Activated T-helper 1 cell treated with anti-CD3 and anti-CD28 coated beads, Interleukin-12 subunit alpha, Interleukin-12 subunit beta, Interleukin-2, Interleukin-4 antibody, amounts not matched to agents 30 ng/mL and 10 ng/mL and 1 ng/mL, durations not matched to agents 14 hours and 24 hours and 36 hours (primary cell): ENCODE measurements around the gene HSD17B14. TPM values are rescaled to one million over a fixed set of nuclear protein-coding genes. Genes with fewer than 3 reads are reported as not detected.
"Not testable (repeated sequence)": the region's sequence is repeated elsewhere in the genome, so short reads cannot be mapped to it uniquely, and the experiment has no call there.

Experiments
- DNase-seq: peaks from one replicate; pipeline ENCODE4 v3.0.0; 2021; ENCODE audit warnings: low spot score
- H3K27ac Mint-ChIP-seq: one replicate; pipeline ENCODE4 v1.8.0; 2021; ENCODE audit warnings: mild to moderate bottlenecking, mixed read lengths
- H3K27me3 Mint-ChIP-seq: one replicate; pipeline ENCODE4 v1.8.0; 2022; ENCODE audit warnings: mild to moderate bottlenecking, moderate library complexity, mixed read lengths; ENCODE audit not compliant: insufficient read depth
- H3K36me3 Mint-ChIP-seq: one replicate; pipeline ENCODE4 v1.8.0; 2021; ENCODE audit warnings: low read depth, mixed read lengths
- H3K4me1 Mint-ChIP-seq: one replicate; pipeline ENCODE4 v1.8.0; 2021; ENCODE audit warnings: low read depth, mixed read lengths
- H3K4me3 Mint-ChIP-seq: one replicate; pipeline ENCODE4 v1.8.0; 2021; ENCODE audit warnings: mild to moderate bottlenecking, moderate library complexity, mixed read lengths
- H3K9me3 Mint-ChIP-seq: one replicate; pipeline ENCODE4 v1.8.0; 2021; ENCODE audit warnings: mixed read lengths
- intact Hi-C: fragments of 100-400 bp; cut with micrococcal nuclease; formaldehyde crosslinking; loops from one replicate; pipeline ENCODE4 v1.15.1; 2024
- total RNA-seq: library from RNA; stranded (reverse); gene quantifications from 2 replicates; pipeline ENCODE4 v1.2.3, GENCODE V29; 2022

The HSD17B14 gene
- total RNA-seq, 1 donor from 2014 or later: 0.57 TPM

DNA sequence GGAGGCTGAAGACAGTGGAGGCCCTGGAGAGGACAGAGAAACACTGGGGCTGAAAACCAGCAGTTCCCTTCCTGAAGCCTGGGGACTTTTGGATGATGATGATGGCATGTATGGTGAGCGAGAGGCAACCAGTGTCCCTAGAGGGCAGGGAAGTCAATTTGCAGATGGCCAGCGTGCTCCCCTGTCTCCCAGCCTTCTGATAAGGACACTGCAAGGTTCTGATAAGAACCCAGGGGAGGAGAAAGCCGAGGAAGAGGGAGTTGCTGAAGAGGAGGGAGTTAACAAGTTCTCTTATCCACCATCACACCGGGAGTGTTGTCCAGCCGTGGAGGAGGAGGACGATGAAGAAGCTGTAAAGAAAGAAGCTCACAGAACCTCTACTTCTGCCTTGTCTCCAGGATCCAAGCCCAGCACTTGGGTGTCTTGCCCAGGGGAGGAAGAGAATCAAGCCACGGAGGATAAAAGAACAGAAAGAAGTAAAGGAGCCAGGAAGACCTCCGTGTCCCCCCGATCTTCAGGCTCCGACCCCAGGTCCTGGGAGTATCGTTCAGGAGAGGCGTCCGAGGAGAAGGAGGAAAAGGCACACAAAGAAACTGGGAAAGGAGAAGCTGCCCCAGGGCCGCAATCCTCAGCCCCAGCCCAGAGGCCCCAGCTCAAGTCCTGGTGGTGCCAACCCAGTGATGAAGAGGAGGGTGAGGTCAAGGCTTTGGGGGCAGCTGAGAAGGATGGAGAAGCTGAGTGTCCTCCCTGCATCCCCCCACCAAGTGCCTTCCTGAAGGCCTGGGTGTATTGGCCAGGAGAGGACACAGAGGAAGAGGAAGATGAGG is 37.4 kb upstream of the HSD17B14 start:
- H3K27ac Mint-ChIP-seq: peak overlapping the region; percentile 99
- H3K4me1 Mint-ChIP-seq: peaks cover 47% of the 10 kb centered on the region
- peak overlapping the region; percentile 97 for H3K4me3 Mint-ChIP-seq
- intact Hi-C loops: loop anchor here (1.0 to 10.0 kb wide), 6 partner anchors 59 to 624 kb away; partner anchors contain the start of genes ALDH16A1, C19orf73, DHDH and EMP3
- H3K27me3 Mint-ChIP-seq: peaks cover 4% of the 10 kb centered on the region
- DNase-seq: no peak
- H3K9me3 Mint-ChIP-seq: no peaks in the 10 kb centered on the region
- peaks cover 41% of the 10 kb centered on the region for H3K36me3 Mint-ChIP-seq

- Mint-ChIP-seq H3K36me3 (peaks cover 37% of the 10 kb centered on the region), H3K9me3 (no peaks in the 10 kb centered on the region), H3K4me1 (peaks cover 45% of the 10 kb centered on the region), H3K27me3 (peaks cover 4% of the 10 kb centered on the region), H3K27ac (peak overlapping the region; percentile 99), H3K4me3 (peak overlapping the region; percentile 97)
- intact Hi-C loops: loop anchor here (1.0 to 10.0 kb wide), 11 partner anchors 14 to 624 kb away; partner anchors contain the start of genes ALDH16A1, C19orf73, DHDH and EMP3
- peak; percentile 76 for DNase-seq
Measured at GRCh38 chr19:48872884-48873475, 36.7 kb upstream of the HSD17B14 start.

DNA sequence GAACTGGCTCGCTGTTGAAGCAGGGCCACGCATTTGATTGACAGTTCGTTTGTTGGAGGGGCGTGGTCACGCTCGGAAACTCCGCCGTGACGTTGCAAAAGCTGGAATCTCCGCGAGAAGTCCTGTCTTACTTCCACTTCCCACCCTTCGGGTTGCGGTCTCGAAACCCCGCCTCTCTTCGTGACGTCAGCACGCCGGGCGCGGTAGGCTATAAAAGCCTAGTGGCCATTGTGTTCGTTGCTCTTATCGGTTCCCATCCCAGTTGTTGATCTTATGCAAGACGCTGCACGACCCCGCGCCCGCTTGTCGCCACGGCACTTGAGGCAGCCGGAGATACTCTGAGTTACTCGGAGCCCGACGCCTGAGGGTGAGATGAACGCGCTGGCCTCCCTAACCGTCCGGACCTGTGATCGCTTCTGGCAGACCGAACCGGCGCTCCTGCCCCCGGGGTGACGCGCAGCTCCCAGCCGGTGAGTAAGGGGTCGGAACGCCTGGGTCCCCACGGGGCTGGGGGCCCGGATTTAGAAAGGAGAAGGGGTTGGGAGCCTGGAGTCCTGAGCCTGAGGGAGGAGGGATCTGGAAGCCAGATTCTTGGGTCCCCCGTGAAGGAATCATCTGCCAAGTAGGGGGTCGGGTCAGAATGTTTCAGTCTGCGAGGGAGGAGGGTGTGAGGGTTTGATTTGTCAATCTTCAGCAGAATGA is 36.0 kb upstream of the HSD17B14 start, which contains the start of gene PPP1R15A:
Gene PPP1R15A, plus strand, starts transcription at position 240 of the 702 bp plus-strand sequence. CDS start 813 bp downstream, outside the sequence.
- Mint-ChIP-seq H3K4me3 (peak within 1 kb of the TSS; percentile 97), H3K4me1 (peaks cover 42% of the 10 kb centered on the region), H3K27ac (peak within 1 kb of the TSS; percentile 99), H3K27me3 (peaks cover 4% of the 10 kb centered on the region), H3K36me3 (peaks cover 31% of the 10 kb centered on the region), H3K9me3 (no peaks in the 10 kb centered on the region)
- intact Hi-C loops: loop anchor here (1.0 to 10.0 kb wide), 10 partner anchors 13 to 625 kb away; partner anchors contain the start of genes ALDH16A1, C19orf73, DHDH and EMP3
- DNase-seq: peak; percentile 99

DNA sequence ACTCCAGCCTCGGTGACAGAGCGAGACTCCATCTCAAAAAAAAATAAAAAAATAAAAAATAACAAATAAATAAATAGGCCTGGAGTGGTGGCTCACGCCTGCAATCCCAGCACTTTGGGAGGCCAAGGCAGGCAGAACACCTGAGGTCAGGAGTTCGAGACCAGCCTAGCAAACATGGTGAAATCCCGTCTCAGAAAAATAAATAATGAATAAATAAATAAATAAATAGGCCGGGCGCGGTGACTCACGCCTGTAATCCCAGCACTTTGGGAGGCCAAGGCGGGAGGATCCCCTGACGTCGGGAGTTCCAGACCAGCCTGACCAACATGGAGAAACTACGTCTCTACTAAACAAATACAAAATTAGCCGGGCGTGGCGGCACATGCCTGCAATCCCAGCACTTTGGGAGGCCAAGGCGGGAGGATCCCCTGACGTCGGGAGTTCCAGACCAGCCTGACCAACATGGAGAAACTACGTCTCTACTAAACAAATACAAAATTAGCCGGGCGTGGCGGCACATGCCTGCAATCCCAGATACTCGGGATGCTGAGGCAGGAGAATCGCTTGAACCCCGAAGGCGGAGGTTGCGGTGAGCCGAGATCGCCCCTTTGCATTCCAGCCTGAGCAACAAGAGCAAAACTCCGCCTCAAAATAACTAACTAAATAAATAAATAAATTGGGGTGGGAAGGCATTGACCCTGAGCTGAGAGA is 35.3 kb upstream of the HSD17B14 start:
- intact Hi-C loops: loop anchor here (1.0 to 10.0 kb wide), 10 partner anchors 12 to 626 kb away; partner anchors contain the start of genes ALDH16A1, C19orf73, DHDH and EMP3
- Mint-ChIP-seq H3K36me3 (peaks cover 31% of the 10 kb centered on the region), H3K27ac (peak overlapping the region; percentile 99), H3K4me3 (peak overlapping the region; percentile 97), H3K4me1 (peaks cover 42% of the 10 kb centered on the region)
- not testable (repeated sequence) for DNase-seq, H3K27me3 Mint-ChIP-seq, H3K9me3 Mint-ChIP-seq

DNA sequence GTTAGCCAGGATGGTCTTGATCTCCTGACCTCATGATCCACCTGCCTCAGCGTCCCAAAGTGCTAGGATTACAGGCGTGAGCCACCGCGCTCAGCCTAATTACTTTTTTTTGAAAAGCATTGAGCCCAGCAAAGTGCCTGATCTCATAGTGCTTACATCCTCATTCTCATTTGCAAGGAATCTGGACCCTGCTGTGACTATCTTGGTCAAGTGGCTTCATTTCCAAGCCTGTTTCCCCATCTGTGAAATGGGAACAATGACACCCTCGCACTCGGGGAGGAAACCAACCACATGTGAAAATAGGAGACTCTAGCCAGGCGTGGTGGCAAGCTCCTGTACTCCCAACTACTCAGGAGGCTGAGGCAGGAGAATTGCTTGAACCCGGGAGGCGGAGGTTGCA is 33.8 kb upstream of the HSD17B14 start:
- intact Hi-C loops: loop anchor here (5.0 to 10.0 kb wide), 3 partner anchors 545 to 627 kb away; partner anchors contain the start of genes ALDH16A1, EMP3, PIH1D1 and RPS11
- peaks cover 19% of the 10 kb centered on the region for H3K36me3 Mint-ChIP-seq
- H3K4me1 Mint-ChIP-seq: peaks cover 26% of the 10 kb centered on the region
- H3K27me3 Mint-ChIP-seq: peaks cover 10% of the 10 kb centered on the region
- no peak overlapping the region for H3K27ac Mint-ChIP-seq
- H3K9me3 Mint-ChIP-seq: no peaks in the 10 kb centered on the region
- DNase-seq: no peak
- no peak overlapping the region for H3K4me3 Mint-ChIP-seq

DNA sequence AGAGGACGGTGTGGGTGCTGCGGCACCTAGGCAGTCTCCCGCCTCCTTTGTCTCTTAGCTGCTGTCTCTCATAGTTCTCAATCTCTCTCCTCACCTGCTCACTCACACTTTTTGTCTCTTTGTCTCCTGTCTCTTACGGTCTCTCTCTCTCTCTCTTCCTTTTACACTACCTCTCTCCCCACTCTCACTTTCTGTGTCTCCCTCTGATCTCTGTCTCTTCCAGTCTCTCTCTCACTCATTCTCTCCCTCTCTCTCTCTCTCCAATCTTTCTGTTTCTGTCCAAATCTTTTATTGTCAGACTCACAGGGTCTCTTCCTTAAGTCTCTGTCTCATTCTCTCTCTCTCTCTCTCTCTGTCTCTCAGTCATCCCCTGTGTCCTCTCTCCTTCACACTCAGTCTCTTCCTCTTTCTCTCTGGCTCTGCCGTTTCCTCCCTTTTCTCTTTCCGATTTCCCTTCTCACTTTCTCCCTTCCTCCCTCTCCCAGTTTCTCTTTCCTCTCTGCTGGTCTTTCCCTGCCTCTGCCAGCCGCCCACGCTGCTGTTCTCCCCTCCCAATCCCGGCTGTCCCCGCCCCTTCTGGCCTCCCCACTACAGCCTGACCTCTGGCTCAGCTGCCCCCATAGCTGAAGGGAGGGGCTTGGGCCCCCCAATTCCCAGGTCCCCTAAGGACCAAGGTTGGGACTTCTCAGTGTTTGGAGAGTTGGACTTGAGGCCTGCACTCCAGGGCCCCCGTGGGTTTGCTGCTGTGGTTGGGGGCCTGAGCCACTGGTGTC is 32.0 kb upstream of the HSD17B14 start, which contains the start of gene PLEKHA4:
Gene PLEKHA4, minus strand, starts transcription at position 504 of the 773 bp plus-strand sequence. CDS start 997 bp downstream, outside the sequence.
- intact Hi-C loops: no loop called here
- no peak within 1 kb of the TSS for H3K4me3 Mint-ChIP-seq
- H3K9me3 Mint-ChIP-seq: no peaks in the 10 kb centered on the region
- no peak for DNase-seq
- peaks cover 11% of the 10 kb centered on the region for H3K4me1 Mint-ChIP-seq
- H3K36me3 Mint-ChIP-seq: peaks cover 4% of the 10 kb centered on the region
- peaks cover 11% of the 10 kb centered on the region for H3K27me3 Mint-ChIP-seq
- no peak within 1 kb of the TSS for H3K27ac Mint-ChIP-seq

- DNase-seq: no peak
- no peaks in the 10 kb centered on the region for H3K9me3 Mint-ChIP-seq
- no peak overlapping the region for H3K4me3 Mint-ChIP-seq
- peaks cover 11% of the 10 kb centered on the region for H3K27me3 Mint-ChIP-seq
- intact Hi-C loops: no loop called here
- no peaks in the 10 kb centered on the region for H3K36me3 Mint-ChIP-seq
- no peak overlapping the region for H3K27ac Mint-ChIP-seq
- H3K4me1 Mint-ChIP-seq: peaks cover 6% of the 10 kb centered on the region
Measured at GRCh38 chr19:48867746-48868113, 31.4 kb upstream of the HSD17B14 start.

DNA sequence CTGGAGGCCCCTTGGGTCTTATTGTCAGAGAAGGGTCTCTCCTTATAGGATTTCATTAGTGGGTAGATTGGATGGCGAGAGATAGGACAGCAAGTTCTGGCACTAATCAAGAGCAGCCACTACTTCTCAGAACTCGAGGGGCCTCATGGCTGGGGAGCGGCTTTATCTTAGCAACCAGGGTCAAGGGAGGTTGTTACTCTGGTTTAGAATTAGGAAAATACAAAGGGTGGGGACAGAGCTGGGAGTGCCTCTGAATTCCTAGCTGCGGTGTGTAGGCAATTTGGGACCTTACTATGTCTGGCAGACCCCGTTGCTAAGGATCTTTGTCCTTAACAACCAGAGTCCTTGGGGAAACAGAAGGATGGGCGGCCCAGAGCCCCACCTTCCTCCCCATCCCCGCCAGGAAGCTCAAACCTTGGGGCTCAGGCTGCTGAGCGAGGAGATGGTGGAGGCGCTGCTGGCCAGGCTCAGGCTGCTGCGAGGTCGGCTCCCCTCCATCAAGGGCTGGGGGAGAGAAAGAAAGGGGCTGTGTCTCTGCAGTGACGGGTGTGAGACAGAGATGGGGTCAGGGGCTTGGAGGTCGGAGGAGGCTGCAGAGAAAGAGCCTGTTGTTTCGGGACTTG is 30.9 kb upstream of the HSD17B14 start:
- H3K27ac Mint-ChIP-seq: no peak overlapping the region
- no peak for DNase-seq
- no peaks in the 10 kb centered on the region for H3K36me3 Mint-ChIP-seq
- H3K4me1 Mint-ChIP-seq: peaks cover 6% of the 10 kb centered on the region
- H3K27me3 Mint-ChIP-seq: peaks cover 10% of the 10 kb centered on the region
- no peaks in the 10 kb centered on the region for H3K9me3 Mint-ChIP-seq
- no peak overlapping the region for H3K4me3 Mint-ChIP-seq
- intact Hi-C loops: no loop called here

DNA sequence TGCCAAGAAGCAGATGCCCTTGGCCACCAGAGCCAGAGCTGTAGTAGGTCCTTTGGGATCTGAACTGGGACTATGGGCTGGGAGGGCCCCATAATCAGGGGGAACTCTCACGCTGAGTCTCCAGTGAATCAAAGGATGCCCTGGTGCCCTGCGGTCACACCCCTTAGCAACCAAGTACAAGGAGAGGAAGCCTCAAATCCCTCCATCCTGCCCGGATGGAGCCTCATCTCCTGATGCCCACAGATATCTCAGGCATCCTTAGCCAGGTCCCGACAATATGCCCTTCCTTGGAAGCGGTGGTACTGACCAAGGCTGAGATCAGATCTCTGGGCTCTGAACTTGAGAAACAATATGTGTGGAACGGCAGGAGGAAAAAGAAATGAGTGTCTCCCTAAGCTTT is 30.4 kb upstream of the HSD17B14 start:
- H3K36me3 Mint-ChIP-seq: no peaks in the 10 kb centered on the region
- H3K27ac Mint-ChIP-seq: no peak overlapping the region
- intact Hi-C loops: no loop called here
- no peak overlapping the region for H3K4me3 Mint-ChIP-seq
- H3K9me3 Mint-ChIP-seq: no peaks in the 10 kb centered on the region
- peaks cover 7% of the 10 kb centered on the region for H3K27me3 Mint-ChIP-seq
- peaks cover 6% of the 10 kb centered on the region for H3K4me1 Mint-ChIP-seq
- DNase-seq: no peak

DNA sequence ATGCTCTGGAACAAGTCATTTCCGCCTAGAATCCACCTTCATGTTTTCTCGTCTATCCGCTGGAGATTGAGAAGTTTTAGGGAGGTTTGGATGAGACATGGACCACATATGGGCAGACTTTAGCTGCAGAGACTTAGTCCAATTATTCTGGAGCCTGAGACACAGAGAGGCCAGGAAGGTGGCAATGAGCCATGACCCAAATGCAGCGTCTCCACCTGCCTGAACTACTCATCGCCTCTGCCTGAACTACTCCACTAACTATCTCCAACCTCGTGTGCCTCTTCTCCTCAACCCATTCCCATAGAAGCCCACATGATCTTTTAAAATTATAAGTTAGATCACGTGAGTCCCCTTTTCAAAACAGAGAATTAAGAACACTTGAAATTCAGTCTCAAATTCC is 26.5 kb upstream of the HSD17B14 start:
- no peak for DNase-seq
- Mint-ChIP-seq H3K27ac (no peak overlapping the region), H3K4me3 (no peak overlapping the region), H3K27me3 (peaks cover 7% of the 10 kb centered on the region), H3K4me1 (no peaks in the 10 kb centered on the region), H3K36me3 (no peaks in the 10 kb centered on the region), H3K9me3 (no peaks in the 10 kb centered on the region)
- intact Hi-C loops: no loop called here

GRCh38 chr19:48861313-48861712 is 25.0 kb upstream of the HSD17B14 start:
- Mint-ChIP-seq H3K4me1 (no peaks in the 10 kb centered on the region), H3K9me3 (no peaks in the 10 kb centered on the region), H3K27me3 (peaks cover 2% of the 10 kb centered on the region), H3K27ac (no peak overlapping the region), H3K36me3 (no peaks in the 10 kb centered on the region), H3K4me3 (no peak overlapping the region)
- no peak for DNase-seq
- intact Hi-C loops: no loop called here
